MCF 10A (cell line): ENCODE measurements around the gene TAF4. TPM values are rescaled to one million over a fixed set of nuclear protein-coding genes. Genes with fewer than 3 reads are reported as not detected.
"Not testable (repeated sequence)": the region's sequence is repeated elsewhere in the genome, so short reads cannot be mapped to it uniquely, and the experiment has no call there.

Experiments used
- BruUV-seq: library from RNA; stranded (reverse); fragments of 400-500 nt; replicated peaks from 2 replicates; lab custom pipeline; 2021; lab: Mats Ljungman, UMichigan
- CTCF ChIA-PET: fragments of 300-600 bp; sonication (Branson Sonifier 250); formaldehyde crosslinking; extraction: SDS; loops from one replicate; lab custom pipeline; 2021; ENCODE audit warnings: antibody characterized with exemption, inconsistent platforms; lab: Yijun Ruan, JAX
- POLR2A ChIA-PET: fragments of 300-600, 350-650 bp; sonication (Branson Sonifier 250); formaldehyde crosslinking; extraction: SDS; loops from one replicate; lab custom pipeline; 2020; ENCODE audit warnings: antibody characterized with exemption, inconsistent platforms; lab: Yijun Ruan, JAX
- DNase-seq: peaks from one replicate; pipeline ENCODE4 v3.0.0-alpha.2; 2018; ENCODE audit not compliant: unreplicated experiment
- H3K27ac Mint-ChIP-seq: one replicate; pipeline ENCODE4 v1.8.0; 2022; ENCODE audit warnings: mild to moderate bottlenecking, low read depth, mixed read lengths; ENCODE audit not compliant: unreplicated experiment
- H3K27me3 Mint-ChIP-seq: one replicate; pipeline ENCODE4 v1.8.0; 2022; ENCODE audit warnings: mixed read lengths; ENCODE audit not compliant: insufficient read depth, unreplicated experiment
- H3K36me3 Mint-ChIP-seq: one replicate; pipeline ENCODE4 v1.8.0; 2022; ENCODE audit warnings: mild to moderate bottlenecking, moderate library complexity, mixed read lengths; ENCODE audit not compliant: insufficient read depth, unreplicated experiment
- H3K4me1 Mint-ChIP-seq: one replicate; pipeline ENCODE4 v1.8.0; 2022; ENCODE audit warnings: mixed read lengths; ENCODE audit not compliant: insufficient read depth, unreplicated experiment
- H3K4me3 Mint-ChIP-seq: one replicate; pipeline ENCODE4 v1.8.0; 2022; ENCODE audit warnings: mild to moderate bottlenecking, moderate library complexity, mixed read lengths; ENCODE audit not compliant: unreplicated experiment
- H3K9me3 Mint-ChIP-seq: one replicate; pipeline ENCODE4 v1.8.0; 2022; ENCODE audit warnings: mixed read lengths; ENCODE audit not compliant: unreplicated experiment
- CTCF ChIP-seq: fragments of 200-600 bp; IDR thresholded peaks from one replicate; pipeline ENCODE4 v1.8.0; 2022; ENCODE audit warnings: antibody characterized with exemption, mild to moderate bottlenecking; ENCODE audit not compliant: unreplicated experiment
- intact Hi-C: fragments of 100-400 bp; cut with micrococcal nuclease; formaldehyde crosslinking; loops from 2 replicates; pipeline ENCODE4 v1.14.1; 2022
- total RNA-seq: library from RNA; stranded (reverse); gene quantifications from 2 replicates; pipeline ENCODE4 v1.2.3, GENCODE V29; 2022

TAF4 gene
- total RNA-seq, 1 experiment from 2014 or later: 15.9 TPM

- POLR2A ChIA-PET: interaction anchor here (1.6 kb wide), 1 partner anchor 21 kb away, joined by 5 read pairs; no protein-coding TSS in a partner anchor
- Mint-ChIP-seq H3K36me3 (no peaks in the 10 kb centered on the region), H3K27ac (no peak overlapping the region), H3K4me1 (no peaks in the 10 kb centered on the region), H3K27me3 (peaks cover 25% of the 10 kb centered on the region), H3K9me3 (no peaks in the 10 kb centered on the region), H3K4me3 (no peak overlapping the region)
- intact Hi-C loops: no loop called here
- DNase-seq: no peak
- CTCF ChIA-PET: interaction anchor here (1.0 kb wide), 1 partner anchor 15 kb away, joined by 4 read pairs; no protein-coding TSS in a partner anchor
- BruUV-seq: no TSS peak
- TF ChIP-seq CTCF: no peak
Observed at GRCh38 chr20:62087632-62088031, 22.0 kb upstream of the TAF4 start.

GRCh38 chr20:62087227-62087626 lies 21.5 kb upstream of the TAF4 start:
- Mint-ChIP-seq H3K4me3 (no peak overlapping the region), H3K27me3 (peaks cover 21% of the 10 kb centered on the region), H3K9me3 (no peaks in the 10 kb centered on the region), H3K36me3 (no peaks in the 10 kb centered on the region), H3K27ac (no peak overlapping the region), H3K4me1 (no peaks in the 10 kb centered on the region)
- ChIA-PET POLR2A (interaction anchor here (1.6 kb wide), 1 partner anchor 21 kb away, joined by 5 read pairs; no protein-coding TSS in a partner anchor), CTCF (no interaction called here)
- no peak for DNase-seq
- BruUV-seq: no TSS peak
- TF ChIP-seq CTCF: no peak
- intact Hi-C loops: no loop called here

- Mint-ChIP-seq H3K4me1 (no peaks in the 10 kb centered on the region), H3K9me3 (peaks cover 7% of the 10 kb centered on the region), H3K27me3 (peaks cover 12% of the 10 kb centered on the region), H3K4me3 (no peak overlapping the region), H3K36me3 (no peaks in the 10 kb centered on the region), H3K27ac (no peak overlapping the region)
- intact Hi-C loops: no loop called here
- DNase-seq: no peak
- CTCF ChIA-PET: interaction anchor here (0.8 to 1.0 kb wide), 2 partner anchors 40 to 74 kb away, joined by 3 read pairs; no protein-coding TSS in a partner anchor
- BruUV-seq: no TSS peak
- no peak for TF ChIP-seq CTCF
- POLR2A ChIA-PET: interaction anchor here (0.9 kb wide), 1 partner anchor 36 kb away, joined by 3 read pairs; no protein-coding TSS in a partner anchor
Observed at GRCh38 chr20:62085206-62085605, 19.5 kb upstream of the TAF4 start.

GRCh38 chr20:62084224-62084623 lies 18.5 kb upstream of the TAF4 start:
- H3K4me1 Mint-ChIP-seq, BruUV-seq, intact Hi-C loops, H3K4me3 Mint-ChIP-seq, H3K9me3 Mint-ChIP-seq, POLR2A ChIA-PET, H3K36me3 Mint-ChIP-seq, H3K27ac Mint-ChIP-seq: not testable (repeated sequence)
- DNase-seq: peak; percentile 42
- peaks cover 12% of the 10 kb centered on the region for H3K27me3 Mint-ChIP-seq
- CTCF ChIA-PET: interaction anchor here (1.0 kb wide), 1 partner anchor 73 kb away, joined by 3 read pairs; no protein-coding TSS in a partner anchor
